ENCODE measurements around the gene NUDT4B.
"Not testable (repeated sequence)": the region's sequence is repeated elsewhere in the genome, so short reads cannot be mapped to it uniquely, and the experiment has no call there.

The NUDT4B gene

GRCh38 chr1:148735538-148735937 lies 13.0 kb upstream of the NUDT4B start:
- DNase-seq (ENCODE audit: low spot score); FAIRE-seq: not testable (repeated sequence)

GRCh38 chr1:148738667-148739066 lies 9.9 kb upstream of the NUDT4B start:
- not testable (repeated sequence) for FAIRE-seq; DNase-seq (ENCODE audit: low spot score)

GRCh38 chr1:148743200-148743599 lies 5.4 kb upstream of the NUDT4B start:
- FAIRE-seq; DNase-seq (ENCODE audit: low spot score): not testable (repeated sequence)

- not testable (repeated sequence) for FAIRE-seq; DNase-seq (ENCODE audit: low spot score)
These were observed 4.6 kb upstream of the NUDT4B start for GRCh38 chr1:148743726-148744720.

- not testable (repeated sequence) for FAIRE-seq
These were observed 734 bp downstream of the NUDT4B start for GRCh38 chr1:148749335-148749681.

GRCh38 chr1:148756231-148756630 lies 7.7 kb downstream of the NUDT4B start:
- not testable (repeated sequence) for FAIRE-seq

More at GRCh38 chr1:148749335-148749681, 734 bp downstream of the NUDT4B start:
- not testable (repeated sequence) for DNase-seq (ENCODE audit: low spot score)

GRCh38 chr1:148757446-148757845 lies 8.9 kb downstream of the NUDT4B start:
- not testable (repeated sequence) for DNase-seq (ENCODE audit: low spot score); FAIRE-seq

More at GRCh38 chr1:148756231-148756630, 7.7 kb downstream of the NUDT4B start:
- not testable (repeated sequence) for DNase-seq (ENCODE audit: low spot score)

- not testable (repeated sequence) for DNase-seq (ENCODE audit: low spot score); FAIRE-seq
These were observed 9.8 kb downstream of the NUDT4B start for GRCh38 chr1:148758412-148758811.

GRCh38 chr1:148758925-148759324 lies 10.4 kb downstream of the NUDT4B start:
- FAIRE-seq, result not testable (repeated sequence)

GRCh38 chr1:148759749-148760148 lies 11.2 kb downstream of the NUDT4B start:
- not testable (repeated sequence) for DNase-seq (ENCODE audit: low spot score); FAIRE-seq

More at GRCh38 chr1:148758925-148759324, 10.4 kb downstream of the NUDT4B start:
- not testable (repeated sequence) for DNase-seq (ENCODE audit: low spot score)

- not testable (repeated sequence) for FAIRE-seq; DNase-seq (ENCODE audit: low spot score)
These were observed 11.6 kb downstream of the NUDT4B start for GRCh38 chr1:148760206-148760605.

GRCh38 chr1:148761360-148761759 lies 12.8 kb downstream of the NUDT4B start:
- not testable (repeated sequence) for DNase-seq (ENCODE audit: low spot score); FAIRE-seq

- FAIRE-seq, result not testable (repeated sequence)
These were observed 16.9 kb downstream of the NUDT4B start for GRCh38 chr1:148765238-148766019.

GRCh38 chr1:148768541-148768940 lies 20.0 kb downstream of the NUDT4B start:
- DNase-seq (ENCODE audit: low spot score); FAIRE-seq: not testable (repeated sequence)

More at GRCh38 chr1:148765238-148766019, 16.9 kb downstream of the NUDT4B start:
- not testable (repeated sequence) for DNase-seq (ENCODE audit: low spot score)

- FAIRE-seq; DNase-seq (ENCODE audit: low spot score): not testable (repeated sequence)
These were observed 20.9 kb downstream of the NUDT4B start for GRCh38 chr1:148769495-148769894.

GRCh38 chr1:148773690-148774089 lies 25.1 kb downstream of the NUDT4B start:
- not testable (repeated sequence) for DNase-seq (ENCODE audit: low spot score); FAIRE-seq

GRCh38 chr1:148774102-148774501 lies 25.5 kb downstream of the NUDT4B start:
- not testable (repeated sequence) for FAIRE-seq; DNase-seq (ENCODE audit: low spot score)

- FAIRE-seq; DNase-seq (ENCODE audit: low spot score): not testable (repeated sequence)
These were observed 26.7 kb downstream of the NUDT4B start for GRCh38 chr1:148775263-148775662.

- not testable (repeated sequence) for DNase-seq (ENCODE audit: low spot score); FAIRE-seq
These were observed 29.1 kb downstream of the NUDT4B start for GRCh38 chr1:148777649-148778048.

GRCh38 chr1:148780404-148780803 lies 31.8 kb downstream of the NUDT4B start:
- not testable (repeated sequence) for DNase-seq (ENCODE audit: low spot score); FAIRE-seq

GRCh38 chr1:148791543-148792099 lies 43.0 kb downstream of the NUDT4B start:
- DNase-seq (ENCODE audit: low spot score); FAIRE-seq: not testable (repeated sequence)
